ES-I3 (cell line): ENCODE measurements around the gene PHF10.

Source experiments
- H3K36me3 ChIP-seq: 2 replicates; pipeline ENCODE4 v1.6.1; 2013; ENCODE audit warnings: mild to moderate bottlenecking, low read length, control low read depth, moderate library complexity; ENCODE audit not compliant: insufficient read depth
- H3K4me1 ChIP-seq: 2 replicates; pipeline ENCODE4 v1.6.1; 2013; ENCODE audit warnings: mild to moderate bottlenecking, control low read depth, low read length; ENCODE audit not compliant: insufficient read depth
- H3K9ac ChIP-seq: 2 replicates; pipeline ENCODE4 v1.6.1; 2013; ENCODE audit warnings: low read depth, mild to moderate bottlenecking, low read length, moderate library complexity
- H3K9me3 ChIP-seq: 2 replicates; pipeline ENCODE4 v1.6.1; 2013; ENCODE audit warnings: mild to moderate bottlenecking, low read length, moderate library complexity; ENCODE audit not compliant: control insufficient read depth, insufficient read depth

The PHF10 gene

GRCh38 chr6:169657284-169657610 lies 67.1 kb downstream of the PHF10 start:
- Histone ChIP-seq H3K9ac (no peak overlapping the region), H3K9me3 (no peaks in the 10 kb centered on the region; the same call in 1 of the 2 replicates), H3K36me3 (peaks cover 14% of the 10 kb centered on the region; the same call in 1 of the 2 replicates)

GRCh38 chr6:169656546-169657283 lies 67.6 kb downstream of the PHF10 start:
- Histone ChIP-seq H3K36me3 (peaks cover 14% of the 10 kb centered on the region; the same call in 1 of the 2 replicates), H3K9me3 (no peaks in the 10 kb centered on the region; the same call in 1 of the 2 replicates), H3K9ac (no peak overlapping the region), H3K4me1 (no peaks in the 10 kb centered on the region)

More at GRCh38 chr6:169657284-169657610, 67.1 kb downstream of the PHF10 start:
- no peaks in the 10 kb centered on the region for H3K4me1 ChIP-seq

- no peaks in the 10 kb centered on the region for H3K4me1 ChIP-seq
- peak overlapping the region; percentile 48; the same call in 1 of the 2 replicates for H3K9ac ChIP-seq
- no peaks in the 10 kb centered on the region; the same call in 1 of the 2 replicates for H3K9me3 ChIP-seq
- peaks cover 14% of the 10 kb centered on the region; the same call in 1 of the 2 replicates for H3K36me3 ChIP-seq
These were observed 69.5 kb downstream of the PHF10 start for GRCh38 chr6:169654598-169655391.
